ENCODE results near the gene PTPRCAP. TPM values are rescaled to one million over a fixed set of nuclear protein-coding genes. Genes with fewer than 3 reads are reported as not detected.

Gene PTPRCAP
- total RNA-seq, 1 experiment from 2014 or later, result 1.7 TPM

DNA sequence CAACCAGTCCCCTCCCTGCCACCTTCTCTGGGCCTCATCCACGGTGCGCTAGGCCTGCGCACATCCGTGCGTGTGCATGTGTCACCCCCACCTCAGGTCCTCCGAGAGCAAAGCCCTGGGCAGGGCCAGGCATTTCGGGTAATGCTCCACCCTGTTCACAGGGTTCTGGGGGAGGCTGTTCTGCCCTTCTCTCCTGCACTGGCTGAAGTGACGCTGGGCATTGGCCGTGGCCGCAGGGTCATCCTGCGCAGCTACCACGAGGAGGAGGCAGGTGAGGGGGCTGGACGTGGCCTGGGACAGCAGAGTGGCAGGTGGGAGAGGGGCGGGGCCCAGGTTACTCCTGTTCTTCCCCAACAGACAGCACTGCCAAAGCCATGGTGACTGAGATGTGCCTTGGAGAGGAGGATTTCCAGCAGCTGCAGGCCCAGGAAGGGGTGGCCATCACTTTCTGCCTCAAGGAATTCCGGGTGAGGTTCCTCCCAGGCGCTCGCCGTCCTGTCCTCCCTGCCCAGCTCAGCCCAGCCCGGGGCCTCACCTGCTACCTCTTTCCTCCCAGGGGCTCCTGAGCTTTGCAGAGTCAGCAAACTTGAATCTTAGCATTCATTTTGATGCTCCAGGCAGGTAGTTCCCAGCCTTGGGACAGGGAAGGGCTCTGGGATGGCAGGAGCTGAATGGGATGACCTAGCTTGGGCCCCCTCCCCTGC lies 41.8 kb downstream of the PTPRCAP start:
- no peak overlapping the region for H4K91ac ChIP-seq (ENCODE audit: insufficient read length, low read depth, low read length)
- H3K27me3 ChIP-seq (ENCODE audit: insufficient read depth, low read length), result no peaks in the 10 kb centered on the region
- no CpG with 5 or more reads among the region's 19 CpGs for WGBS (ENCODE audit: extremely low coverage, insufficient read length, low lambda C conversion rate)
- H3K79me1 ChIP-seq (ENCODE audit: insufficient read depth, low read depth, low read length, poor library complexity, severe bottlenecking), result peaks cover under 1% of the 10 kb centered on the region
- Mint-ChIP-seq H3K9me3 (no peaks in the 10 kb centered on the region; a peak in 1 of 5 replicates), H3K4me3 (no peak overlapping the region), H3K27me3 (ENCODE audit: low read depth) (no peaks in the 10 kb centered on the region), H3K36me3 (ENCODE audit: insufficient read depth in 1 of 3, low read depth in 3 of 3) (peaks cover 21 to 57% (median 51%) of the 10 kb centered on the region in 3 experiments), H3K27ac (peak overlapping the region in 2 of 3 experiments; percentile 22 to 55; a peak in 2 of 7 replicates), H3K4me1 (peaks cover 23 to 26% of the 10 kb centered on the region in 2 experiments)
- H3K4ac ChIP-seq (ENCODE audit: low read depth, low read length), result no peak overlapping the region
- no peak overlapping the region for H4K8ac ChIP-seq (replicated peaks; ENCODE audit: insufficient read length, low read depth, low read length)
- no peak for DNase-seq
- H3K23me2 ChIP-seq (ENCODE audit: insufficient read length, low read depth, low read length, poor library complexity, severe bottlenecking), result peaks cover 13% of the 10 kb centered on the region
- TF ChIP-seq, protein P1, sequence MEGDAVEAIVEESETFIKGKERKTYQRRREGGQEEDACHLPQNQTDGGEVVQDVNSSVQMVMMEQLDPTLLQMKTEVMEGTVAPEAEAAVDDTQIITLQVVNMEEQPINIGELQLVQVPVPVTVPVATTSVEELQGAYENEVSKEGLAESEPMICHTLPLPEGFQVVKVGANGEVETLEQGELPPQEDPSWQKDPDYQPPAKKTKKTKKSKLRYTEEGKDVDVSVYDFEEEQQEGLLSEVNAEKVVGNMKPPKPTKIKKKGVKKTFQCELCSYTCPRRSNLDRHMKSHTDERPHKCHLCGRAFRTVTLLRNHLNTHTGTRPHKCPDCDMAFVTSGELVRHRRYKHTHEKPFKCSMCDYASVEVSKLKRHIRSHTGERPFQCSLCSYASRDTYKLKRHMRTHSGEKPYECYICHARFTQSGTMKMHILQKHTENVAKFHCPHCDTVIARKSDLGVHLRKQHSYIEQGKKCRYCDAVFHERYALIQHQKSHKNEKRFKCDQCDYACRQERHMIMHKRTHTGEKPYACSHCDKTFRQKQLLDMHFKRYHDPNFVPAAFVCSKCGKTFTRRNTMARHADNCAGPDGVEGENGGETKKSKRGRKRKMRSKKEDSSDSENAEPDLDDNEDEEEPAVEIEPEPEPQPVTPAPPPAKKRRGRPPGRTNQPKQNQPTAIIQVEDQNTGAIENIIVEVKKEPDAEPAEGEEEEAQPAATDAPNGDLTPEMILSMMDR (conservative IDR thresholded peaks at IDR 0.05), result no peak
- H3K9ac ChIP-seq (ENCODE audit: extremely low read depth, insufficient read length, low read length), result no peak overlapping the region
- H3K27ac ChIP-seq (ENCODE audit: insufficient read length, low read depth, low read length), result no peak overlapping the region
- H2BK12ac ChIP-seq (ENCODE audit: insufficient read length, low read depth, low read length), result no peak overlapping the region
- H3K4me2 ChIP-seq (ENCODE audit: insufficient read depth, insufficient read length, low read length), result no peak overlapping the region
- H4K20me1 ChIP-seq (ENCODE audit: control insufficient read depth, insufficient read depth, insufficient read length), result no peaks in the 10 kb centered on the region
- no peaks in the 10 kb centered on the region for H3K9me3 ChIP-seq (ENCODE audit: control insufficient read depth, low read depth, low read length)
- no peak overlapping the region for H3K18ac ChIP-seq (ENCODE audit: insufficient read length, low read depth, low read length)
- peaks cover 3% of the 10 kb centered on the region; the same call in 1 of the 2 replicates for H3K79me2 ChIP-seq (ENCODE audit: insufficient read depth, low read length)
- H3K4me1 ChIP-seq (ENCODE audit: insufficient read depth, low read length), result peaks cover under 1% of the 10 kb centered on the region; the same call in 1 of the 2 replicates
- no peak overlapping the region for H2BK15ac ChIP-seq (ENCODE audit: low read depth, low read length)
- H3T11ph ChIP-seq (ENCODE audit: low read length), result no peak overlapping the region
- no peak overlapping the region for H2BK5ac ChIP-seq (ENCODE audit: insufficient read length, low read length)
- no peak overlapping the region for H3K23ac ChIP-seq (ENCODE audit: insufficient read length, low read depth, low read length)
- H2BK20ac ChIP-seq (ENCODE audit: low read depth, low read length, poor library complexity, severe bottlenecking), result no peak overlapping the region
- no peak overlapping the region; the same call in 1 of the 2 replicates for H3K14ac ChIP-seq (ENCODE audit: insufficient read depth, low read length)
- no peak overlapping the region for H2AK5ac ChIP-seq (ENCODE audit: insufficient read length, low read length)
- H2AFZ ChIP-seq (ENCODE audit: low read length), result no peak overlapping the region
- H4K5ac ChIP-seq (ENCODE audit: insufficient read length, low read depth, low read length), result no peak overlapping the region
- no peak overlapping the region for H2BK120ac ChIP-seq (ENCODE audit: low read depth, low read length, poor library complexity, severe bottlenecking)
- no peak overlapping the region for H3K56ac ChIP-seq (ENCODE audit: insufficient read length, low read depth, low read length)
